ENCODE results near the gene CASP8.
"Not testable (repeated sequence)": the region's sequence is repeated elsewhere in the genome, so short reads cannot be mapped to it uniquely, and the experiment has no call there.

CASP8 gene

DNA sequence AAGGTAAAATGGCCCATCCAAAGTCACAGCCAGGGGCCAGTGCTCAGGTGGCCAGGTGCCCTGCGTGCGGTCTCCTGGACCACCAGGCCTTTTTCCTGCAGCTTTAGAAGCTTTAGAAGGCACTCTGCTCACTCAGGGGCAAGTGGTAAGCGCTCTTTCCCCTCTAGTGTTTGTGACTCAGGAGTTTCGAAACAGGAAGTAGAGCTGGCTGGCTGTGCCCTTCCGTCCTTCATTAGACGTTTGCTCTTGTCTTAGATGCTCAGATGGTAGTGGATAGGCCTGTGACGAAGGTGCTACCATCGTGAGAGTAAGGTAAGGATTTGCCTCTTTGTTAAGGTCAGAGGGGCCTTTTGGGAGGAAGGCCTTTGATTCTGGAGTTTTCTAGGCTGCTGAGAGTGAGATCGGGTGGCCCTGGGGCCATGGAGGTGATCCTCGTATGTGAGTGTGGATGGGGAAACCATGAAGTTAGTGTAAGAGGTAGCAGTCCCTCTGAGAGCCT lies at the start of gene CASP8:
TSS of gene CASP8 (plus strand) at position 235 of the 499 bp plus-strand sequence. CDS start 5,951 bp downstream, outside the sequence.
- DNase-seq (ENCODE audit: low spot score) = no peak

DNA sequence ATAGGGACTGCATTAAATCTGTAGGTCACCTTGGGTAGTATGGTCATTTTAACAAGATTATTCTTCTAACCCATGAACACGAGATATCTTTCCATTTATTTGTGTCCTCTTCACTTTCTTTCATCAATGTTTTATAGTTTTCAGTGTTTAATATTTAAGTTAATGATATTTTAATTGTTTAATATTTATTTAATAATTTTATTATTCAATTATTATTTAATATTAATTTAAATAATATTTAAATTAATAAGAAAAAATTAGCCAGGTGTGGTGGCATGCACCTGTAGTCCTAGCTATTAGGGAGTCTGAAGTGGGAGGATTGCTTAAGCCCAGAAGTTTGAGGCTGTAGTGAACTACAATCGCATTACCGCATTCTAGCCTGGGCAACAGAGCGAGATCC lies 44.4 kb upstream of the CASP8 start:
- DNase-seq (ENCODE audit: low spot score) = no peak

GRCh38 chr2:201216918-201217317 lies 43.4 kb upstream of the CASP8 start:
- no peak for DNase-seq (ENCODE audit: low spot score)

DNA sequence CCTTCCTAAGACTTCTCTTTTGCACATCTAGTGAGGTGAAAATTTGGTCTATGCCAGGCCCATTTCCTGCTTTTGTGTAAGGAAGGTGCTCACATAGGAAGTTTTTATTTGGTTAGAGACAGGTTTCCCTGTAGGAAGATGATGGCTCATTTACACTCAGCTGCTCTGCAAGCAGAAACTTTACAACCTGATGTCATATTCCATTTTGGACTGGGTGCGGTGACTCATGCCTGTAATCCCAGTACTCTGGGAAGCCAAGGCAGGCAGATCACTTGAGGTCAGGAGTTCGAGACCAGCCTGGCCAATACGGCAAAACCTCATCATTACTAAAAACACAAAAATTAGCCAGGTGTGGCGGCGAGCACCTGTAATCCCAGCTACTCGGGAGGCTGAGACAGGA lies 41.6 kb upstream of the CASP8 start:
- peak; percentile 33 for DNase-seq (ENCODE audit: low spot score)

DNA sequence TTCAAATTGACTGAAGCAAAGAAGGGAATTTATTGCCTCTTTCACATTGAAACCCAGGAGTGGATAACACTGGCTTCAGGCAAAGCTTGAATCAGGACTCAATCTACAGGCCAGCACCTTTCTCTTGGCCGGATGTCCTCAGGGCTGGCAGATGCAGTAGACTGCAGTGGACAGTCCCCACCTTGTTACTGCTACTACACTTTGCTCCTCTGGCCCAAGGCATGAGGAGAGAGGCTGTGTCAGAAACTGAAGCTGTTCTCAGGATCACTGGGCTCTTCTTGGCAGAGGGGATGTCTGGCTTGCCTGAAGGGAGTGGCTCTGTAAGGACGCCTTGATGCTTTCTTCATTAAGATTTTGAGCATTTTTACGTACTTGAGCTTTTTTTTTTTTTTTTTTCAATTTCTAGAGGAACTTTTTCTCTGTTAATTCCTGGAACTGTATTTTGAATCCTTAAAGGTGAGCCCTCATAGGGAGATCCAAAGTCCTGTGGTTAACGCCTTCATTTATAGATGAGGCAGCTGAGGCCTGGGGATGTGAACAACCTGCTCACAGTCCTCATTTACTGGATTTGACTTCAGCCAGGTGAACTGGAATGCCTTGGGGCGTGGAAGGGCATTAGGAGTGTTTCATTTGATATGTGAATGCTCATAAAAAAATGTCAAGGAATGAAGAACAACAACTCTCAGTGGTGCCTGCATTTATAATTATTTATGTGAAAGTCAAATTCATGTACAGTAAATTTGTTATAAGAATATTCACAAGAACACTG lies 40.8 kb upstream of the CASP8 start:
- peak; percentile 42 for DNase-seq (ENCODE audit: low spot score)

DNA sequence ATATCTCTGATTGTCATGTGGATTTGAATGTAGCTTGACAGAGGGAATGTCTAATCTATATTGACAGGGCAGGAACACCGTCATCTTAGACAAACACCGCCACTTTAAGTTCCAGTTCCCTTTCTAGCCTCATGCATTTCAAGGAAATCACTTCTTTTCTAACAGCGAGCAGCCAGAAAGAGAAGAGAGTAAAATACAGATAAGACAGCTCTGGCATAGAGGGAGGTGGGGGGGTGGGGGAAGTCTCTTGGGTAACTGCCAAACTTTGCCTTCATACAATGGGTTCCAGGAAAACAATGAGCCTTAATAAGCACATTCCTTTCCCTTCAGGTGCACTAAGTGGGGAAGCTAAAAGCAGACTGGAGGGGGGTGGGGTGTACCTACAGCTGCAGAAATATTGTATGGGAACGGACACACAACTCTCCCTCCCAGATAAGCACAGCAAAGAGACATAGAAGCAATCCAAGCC lies 40.2 kb upstream of the CASP8 start:
- peak; percentile 32 for DNase-seq (ENCODE audit: low spot score)

DNA sequence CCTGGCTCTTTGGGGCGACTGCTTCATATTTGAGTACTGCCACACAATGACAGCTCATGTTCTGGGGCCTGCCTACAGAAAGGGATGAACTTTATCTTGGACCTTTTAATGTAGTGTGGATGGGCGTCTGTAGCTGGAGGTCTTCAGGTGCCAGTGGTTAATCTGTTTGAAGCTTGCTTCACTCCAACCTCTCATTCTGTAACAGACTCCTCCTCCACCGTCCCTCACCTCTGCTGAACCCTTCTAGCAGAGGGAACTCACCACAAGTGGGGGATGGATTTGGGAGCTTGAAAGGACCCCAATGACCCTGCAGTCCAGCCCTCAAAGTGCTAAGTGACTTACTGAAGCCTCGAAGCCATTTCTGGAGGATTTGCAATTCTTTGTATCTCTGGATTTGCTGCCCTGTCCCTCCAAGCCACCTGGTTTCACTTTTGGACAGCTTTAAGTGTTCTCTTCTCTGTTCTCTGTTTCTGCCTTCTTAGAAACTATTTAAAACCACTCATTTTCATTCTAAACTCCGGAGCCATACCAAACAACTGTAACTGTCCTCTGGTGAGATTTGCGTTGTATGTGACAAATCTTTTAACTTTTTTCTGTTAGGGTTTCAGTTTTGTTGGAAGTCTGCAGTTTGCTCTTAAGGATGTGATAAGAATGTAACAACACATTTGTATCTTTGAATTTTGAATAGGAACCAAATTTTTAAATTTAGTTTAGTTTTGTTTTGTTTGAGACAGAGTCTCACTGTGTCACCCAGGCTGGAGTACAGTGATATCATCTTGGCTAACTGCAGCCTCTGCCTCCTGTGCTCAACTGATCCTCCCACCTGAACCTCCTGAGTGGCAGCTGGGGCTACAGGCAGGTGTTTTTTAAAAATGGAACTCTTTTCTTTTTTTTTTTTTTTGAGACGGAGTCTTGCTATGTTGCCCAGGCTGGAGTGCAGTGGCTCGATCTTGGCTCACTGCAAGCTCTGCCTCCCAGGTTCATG lies 37.0 kb upstream of the CASP8 start:
- DNase-seq (ENCODE audit: low spot score) = no peak

DNA sequence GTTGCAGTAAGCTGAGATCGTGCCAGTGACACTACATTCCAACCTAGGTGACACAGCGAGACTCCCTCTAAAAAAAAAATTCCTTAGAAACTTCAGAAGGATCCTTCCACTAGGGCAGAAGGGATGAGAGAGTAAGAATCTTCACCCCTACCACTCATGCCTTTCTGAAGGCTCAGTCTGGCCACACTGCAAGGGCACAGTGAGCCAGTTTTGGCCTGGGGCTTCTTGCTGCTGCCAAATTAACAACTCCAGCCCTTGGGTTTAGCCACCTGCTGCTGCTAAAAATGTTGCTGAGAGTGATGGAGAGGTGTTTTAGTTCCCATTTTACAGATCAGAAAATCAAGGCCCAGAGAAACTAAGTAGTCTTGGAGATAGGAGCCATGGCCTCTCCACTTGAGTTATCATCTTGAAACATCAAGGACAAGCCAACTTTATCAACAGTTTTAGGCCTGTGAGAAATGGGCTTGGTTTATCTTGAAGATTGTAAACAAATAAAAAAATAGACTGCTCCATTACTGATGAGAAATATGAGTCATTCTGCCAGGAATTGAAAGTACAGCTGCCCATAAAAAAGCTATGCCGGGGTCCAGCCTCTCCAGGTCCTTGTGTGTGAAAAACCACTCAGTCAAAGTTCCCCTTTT lies 31.9 kb upstream of the CASP8 start:
- peak; percentile 60 for DNase-seq (ENCODE audit: low spot score)

DNA sequence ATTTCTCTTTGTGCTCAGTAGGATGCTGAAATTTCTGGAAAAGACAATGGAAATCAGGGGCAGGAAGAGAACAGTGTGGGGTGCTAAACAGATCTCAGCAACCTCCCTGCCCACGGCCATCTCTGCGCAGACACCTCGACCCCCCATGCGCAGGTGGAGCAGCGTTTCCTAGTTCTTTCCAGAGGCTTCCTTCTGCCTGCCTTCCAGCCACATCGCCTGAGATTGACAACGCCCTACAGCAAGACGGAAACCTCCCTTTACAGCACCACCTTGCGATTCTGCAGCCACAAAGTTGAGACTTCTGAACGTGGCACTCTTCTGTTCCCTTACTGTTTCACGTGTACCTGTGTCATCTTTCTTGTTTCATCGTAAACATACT lies 31.4 kb upstream of the CASP8 start:
- DNase-seq (ENCODE audit: low spot score) = peak; percentile 41

DNA sequence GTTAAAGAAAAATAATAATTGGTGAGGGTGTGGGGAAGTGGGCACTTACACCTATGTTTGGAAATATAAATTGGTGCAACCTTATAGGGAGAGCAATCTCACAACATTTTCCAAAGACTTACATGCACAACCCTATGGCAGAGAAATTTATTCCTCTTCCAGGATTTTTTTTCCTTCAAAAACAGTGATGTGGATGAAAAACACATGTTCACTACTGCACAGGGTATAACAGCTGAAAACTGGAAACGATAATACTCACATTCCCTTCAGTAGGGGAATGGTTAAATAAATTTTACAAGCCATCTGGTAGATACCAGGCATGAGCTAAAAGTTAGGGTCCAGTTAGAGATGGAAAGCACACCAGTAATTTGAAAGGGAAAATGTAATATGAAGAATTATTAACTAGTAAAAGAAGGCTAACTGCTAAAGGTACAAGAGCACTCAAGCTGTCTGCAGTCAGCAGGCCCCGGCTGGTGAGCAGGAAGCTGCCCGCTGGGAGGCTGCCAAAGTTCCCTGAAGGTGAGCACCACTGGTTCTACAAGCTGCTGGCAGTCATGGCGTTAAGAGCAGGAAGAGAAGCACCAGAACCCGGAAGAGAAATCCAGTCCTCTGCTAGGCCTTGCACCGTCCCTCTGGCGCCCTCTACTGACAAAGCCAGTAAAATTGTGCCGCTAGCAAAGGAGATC lies 28.4 kb upstream of the CASP8 start:
- DNase-seq (ENCODE audit: low spot score) = peak; percentile 94

GRCh38 chr2:201232467-201232815 lies 27.9 kb upstream of the CASP8 start:
- no peak for DNase-seq (ENCODE audit: low spot score)

DNA sequence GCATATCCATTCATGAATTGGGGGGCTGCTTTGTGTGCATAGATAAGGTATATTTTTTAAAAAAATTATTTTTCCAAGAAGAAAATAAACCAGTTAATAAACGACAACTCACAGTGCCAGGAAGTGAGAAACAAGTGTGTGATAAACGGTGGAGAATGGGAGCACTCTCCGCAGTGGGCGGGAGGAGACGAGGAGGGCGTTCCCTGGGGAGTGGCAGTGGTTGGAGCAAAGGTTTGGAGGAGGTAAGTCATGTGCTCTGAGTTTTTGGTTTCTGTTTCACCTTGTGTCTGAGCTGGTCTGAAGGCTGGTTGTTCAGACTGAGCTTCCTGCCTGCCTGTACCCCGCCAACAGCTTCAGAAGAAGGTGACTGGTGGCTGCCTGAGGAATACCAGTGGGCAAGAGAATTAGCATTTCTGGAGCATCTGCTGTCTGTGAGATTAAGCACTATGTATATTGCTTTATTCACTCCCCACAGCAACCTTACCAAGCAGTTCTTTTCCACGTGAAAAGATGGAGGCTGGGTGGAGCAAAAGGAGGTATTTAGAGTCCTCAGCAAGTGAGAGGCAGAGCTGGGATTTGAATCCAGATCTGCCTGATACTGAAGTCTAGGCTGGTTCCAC lies 27.0 kb upstream of the CASP8 start:
- peak; percentile 94 for DNase-seq (ENCODE audit: low spot score)

DNA sequence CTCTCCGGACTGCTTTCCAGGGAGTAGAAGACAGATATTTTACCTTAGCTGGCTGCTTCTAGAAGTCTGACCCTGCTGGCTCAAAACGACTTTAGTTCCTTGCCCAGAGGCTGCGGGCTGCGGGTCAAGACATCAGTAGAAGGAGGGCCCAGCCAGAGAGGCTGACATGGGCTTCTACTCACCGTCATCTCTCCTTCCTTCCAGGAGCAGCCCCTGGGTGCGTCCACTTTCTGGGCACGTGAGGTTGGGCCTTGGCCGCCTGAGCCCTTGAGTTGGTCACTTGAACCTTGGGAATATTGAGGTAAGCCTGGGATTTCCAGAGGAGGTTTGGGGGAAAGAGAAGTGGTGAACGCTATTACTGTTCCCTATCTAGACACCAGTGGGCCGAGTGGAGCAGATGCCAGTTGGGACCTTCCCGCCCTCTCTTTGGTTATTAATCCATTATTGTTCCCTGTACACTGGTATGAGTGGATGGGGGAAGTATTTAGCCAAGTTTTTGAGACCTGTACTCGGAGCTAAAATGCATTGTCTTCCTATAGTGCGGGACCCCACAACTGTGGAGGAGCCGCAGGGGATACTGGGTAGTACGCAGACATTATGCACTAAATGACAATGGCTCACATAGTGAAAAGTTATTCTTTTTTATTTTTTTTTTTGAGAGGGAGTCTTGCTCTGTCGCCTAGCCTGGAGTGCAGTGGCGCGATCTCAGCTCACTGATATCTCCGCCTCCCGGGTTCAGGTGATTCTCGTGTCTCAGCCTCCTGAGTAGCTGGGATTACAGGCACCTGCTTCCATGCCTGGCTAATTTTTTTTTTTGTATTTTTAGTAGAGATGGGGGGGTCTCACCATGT lies 26.3 kb upstream of the CASP8 start:
- DNase-seq (ENCODE audit: low spot score) = no peak

DNA sequence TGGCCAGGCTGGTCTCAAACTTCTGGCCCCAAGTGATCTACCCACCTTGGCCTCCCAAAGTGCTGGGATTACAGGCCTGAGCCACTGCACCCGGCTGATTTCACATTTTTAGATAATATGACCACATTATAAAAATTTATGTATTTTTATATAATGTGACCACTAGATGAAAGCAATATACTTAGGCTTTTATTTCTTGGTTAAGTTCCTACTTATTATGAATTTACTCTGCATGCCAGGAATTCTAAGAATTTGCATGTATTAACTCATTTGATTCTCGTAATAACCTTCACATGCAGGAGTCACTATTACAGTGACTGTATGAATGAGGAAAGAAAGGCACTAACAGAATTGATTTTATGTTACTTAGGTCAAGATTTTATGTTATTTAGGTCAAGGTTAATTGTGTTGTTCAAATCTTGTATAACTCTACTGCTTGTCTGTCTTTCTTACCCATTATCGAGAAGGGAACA lies 25.6 kb upstream of the CASP8 start:
- no peak for DNase-seq (ENCODE audit: low spot score)

DNA sequence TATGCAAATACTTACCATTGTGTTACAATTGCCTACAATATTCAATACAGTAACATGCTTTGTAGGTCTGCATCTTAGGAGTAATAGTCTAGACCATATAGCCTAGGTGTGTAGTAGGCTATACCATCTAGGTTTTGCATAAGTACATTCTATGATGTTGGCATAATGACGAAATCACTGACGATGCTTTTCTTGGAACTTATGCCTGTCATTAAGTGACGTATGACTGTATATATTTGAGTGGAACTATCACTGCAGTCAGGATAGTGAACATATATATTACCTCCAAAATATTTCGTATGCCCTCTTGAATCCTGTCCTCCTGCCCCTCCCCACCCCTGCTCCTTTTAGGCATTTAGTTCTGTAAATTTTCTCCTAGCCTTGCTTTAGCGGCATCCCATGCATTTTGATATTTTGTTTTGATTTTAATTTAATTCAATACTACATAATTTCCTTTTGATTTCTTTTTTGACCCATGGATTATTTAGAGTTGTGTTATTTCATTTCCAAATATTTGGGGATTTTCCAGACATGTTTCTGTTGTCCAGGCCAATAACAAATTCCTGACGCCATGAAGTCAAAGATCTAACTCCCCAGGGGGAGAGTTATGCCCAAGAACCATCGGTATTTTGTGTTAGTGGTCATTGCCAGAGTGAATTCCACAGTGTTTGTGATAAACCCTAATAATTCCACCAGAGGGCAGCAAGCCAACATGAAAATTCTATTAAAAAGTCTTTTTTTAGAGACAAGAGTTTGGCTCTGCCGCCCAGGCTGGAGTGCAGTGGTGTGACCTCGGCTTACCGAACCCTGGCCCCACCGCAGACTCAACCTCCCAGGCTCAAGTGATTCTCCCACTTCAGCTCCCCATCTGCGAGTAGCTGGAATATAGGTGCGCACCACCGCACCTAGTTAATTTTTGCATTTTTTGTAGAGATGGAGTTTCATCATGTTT lies 24.2 kb upstream of the CASP8 start:
- peak; percentile 23 for DNase-seq (ENCODE audit: low spot score)

DNA sequence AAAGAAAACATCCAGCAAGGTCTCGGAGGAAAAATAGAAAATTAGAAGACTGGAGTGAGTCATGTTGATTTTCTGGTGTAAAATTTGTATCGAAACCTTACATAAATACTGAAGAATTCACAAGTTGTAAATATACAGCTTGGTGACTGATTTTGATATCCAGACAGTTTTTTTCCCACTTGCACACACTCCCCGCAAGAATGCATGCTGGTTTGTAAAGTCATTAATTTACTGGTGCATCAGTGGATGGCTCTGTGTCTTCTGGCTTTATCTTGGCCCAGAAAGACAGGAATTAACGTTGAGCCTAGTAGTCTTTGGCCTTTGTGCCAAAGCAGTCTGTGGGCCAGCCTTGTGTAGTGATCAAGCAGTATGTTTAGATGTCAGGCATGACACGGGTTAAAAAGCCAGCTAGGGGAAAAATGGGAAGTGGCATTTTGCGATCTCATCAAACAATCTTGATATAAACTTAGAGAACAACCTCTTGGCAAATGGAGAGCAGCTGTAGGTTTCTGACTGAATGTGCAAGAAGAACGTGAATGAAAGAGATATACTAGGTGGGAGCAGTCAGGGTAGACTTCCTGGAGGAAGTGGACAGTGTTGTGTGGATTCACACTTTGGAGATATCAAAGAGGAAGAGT lies 22.7 kb upstream of the CASP8 start:
- no peak for DNase-seq (ENCODE audit: low spot score)

DNA sequence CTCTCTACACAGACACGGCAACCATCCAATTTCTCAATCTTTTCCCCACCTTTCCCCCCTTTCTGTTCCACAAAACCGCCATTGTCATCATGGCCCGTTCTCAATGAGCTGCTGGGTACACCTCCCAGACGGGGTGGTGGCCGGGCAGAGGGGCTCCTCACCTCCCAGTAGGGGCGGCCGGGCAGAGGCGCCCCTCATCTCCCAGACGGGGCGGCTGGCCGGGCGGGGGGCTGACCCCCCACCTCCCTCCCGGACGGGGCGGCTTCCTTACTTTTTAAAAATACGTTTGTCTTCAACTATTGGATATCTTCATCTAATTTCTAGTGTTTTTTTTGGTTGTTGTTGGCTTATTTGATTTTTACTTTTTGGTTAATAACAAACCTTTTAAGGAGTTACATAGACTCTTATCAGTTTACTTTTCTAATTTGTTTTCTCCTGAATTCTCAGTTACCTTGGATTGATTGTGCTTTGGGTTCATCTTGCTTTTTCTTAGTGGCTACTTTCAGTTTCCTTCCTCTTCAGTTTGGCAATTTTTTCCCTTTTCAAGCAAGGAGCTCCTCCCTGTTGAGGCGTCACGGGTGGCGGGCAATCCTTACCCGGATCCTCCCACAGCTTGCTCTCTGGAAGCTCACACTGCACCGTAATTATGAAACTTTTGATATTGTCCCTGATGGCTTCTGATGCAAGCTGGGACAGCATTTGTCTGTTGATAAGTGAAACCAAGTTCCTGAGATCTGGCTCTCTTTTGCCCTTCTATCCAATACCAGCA lies 21.0 kb upstream of the CASP8 start:
- not testable (repeated sequence) for DNase-seq (ENCODE audit: low spot score)

Data from LoVo (cell line).